ENCODE data around the gene SELENOO. TPM values are rescaled to one million over a fixed set of nuclear protein-coding genes. Genes with fewer than 3 reads are reported as not detected.

Gene SELENOO
- total RNA-seq, 1 donor from 2014 or later, result 23.8 TPM

DNA sequence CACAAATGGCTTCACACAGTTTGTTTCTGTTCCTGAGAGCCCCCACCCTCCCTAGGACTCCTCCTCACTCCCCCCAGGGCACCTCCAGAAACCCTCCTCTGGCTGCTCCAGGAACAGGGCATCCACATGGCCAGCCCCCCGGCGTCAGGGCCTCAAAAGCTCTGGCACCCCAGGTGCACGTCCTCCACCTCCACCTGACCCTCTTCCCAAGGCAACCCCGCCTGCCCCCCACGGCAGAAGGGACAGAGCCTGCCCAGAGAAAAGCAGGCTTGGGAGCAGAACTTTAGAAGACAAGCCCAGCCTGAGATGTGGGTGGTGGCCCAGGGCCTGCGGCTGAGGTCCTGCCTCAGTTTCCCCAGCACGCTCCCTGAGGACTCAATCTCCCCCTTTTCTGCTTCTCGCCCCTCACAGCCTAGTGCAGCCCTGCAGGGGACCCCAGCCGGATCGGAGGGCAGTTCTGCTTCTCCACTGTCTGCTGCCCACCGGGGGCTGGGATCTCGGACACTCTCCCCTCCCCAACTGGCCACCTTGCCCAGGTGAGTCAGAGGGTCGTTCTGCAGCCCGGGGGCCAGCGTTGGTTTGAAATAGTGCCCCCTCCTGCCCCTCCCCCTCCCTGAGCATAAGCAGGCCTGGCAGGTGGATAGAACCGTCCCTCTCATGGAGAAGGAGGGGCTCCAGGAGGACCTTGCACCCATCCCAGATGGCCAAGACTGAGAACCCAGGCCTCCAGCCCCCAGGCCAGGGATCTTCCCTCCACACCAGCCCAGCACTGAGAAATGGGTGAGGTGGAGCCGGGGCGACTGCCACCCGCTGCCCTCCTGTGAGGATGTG is 17.5 kb upstream of the SELENOO start:
- Mint-ChIP-seq H3K27ac (peak overlapping the region; percentile 55), H3K36me3 (no peaks in the 10 kb centered on the region)

DNA sequence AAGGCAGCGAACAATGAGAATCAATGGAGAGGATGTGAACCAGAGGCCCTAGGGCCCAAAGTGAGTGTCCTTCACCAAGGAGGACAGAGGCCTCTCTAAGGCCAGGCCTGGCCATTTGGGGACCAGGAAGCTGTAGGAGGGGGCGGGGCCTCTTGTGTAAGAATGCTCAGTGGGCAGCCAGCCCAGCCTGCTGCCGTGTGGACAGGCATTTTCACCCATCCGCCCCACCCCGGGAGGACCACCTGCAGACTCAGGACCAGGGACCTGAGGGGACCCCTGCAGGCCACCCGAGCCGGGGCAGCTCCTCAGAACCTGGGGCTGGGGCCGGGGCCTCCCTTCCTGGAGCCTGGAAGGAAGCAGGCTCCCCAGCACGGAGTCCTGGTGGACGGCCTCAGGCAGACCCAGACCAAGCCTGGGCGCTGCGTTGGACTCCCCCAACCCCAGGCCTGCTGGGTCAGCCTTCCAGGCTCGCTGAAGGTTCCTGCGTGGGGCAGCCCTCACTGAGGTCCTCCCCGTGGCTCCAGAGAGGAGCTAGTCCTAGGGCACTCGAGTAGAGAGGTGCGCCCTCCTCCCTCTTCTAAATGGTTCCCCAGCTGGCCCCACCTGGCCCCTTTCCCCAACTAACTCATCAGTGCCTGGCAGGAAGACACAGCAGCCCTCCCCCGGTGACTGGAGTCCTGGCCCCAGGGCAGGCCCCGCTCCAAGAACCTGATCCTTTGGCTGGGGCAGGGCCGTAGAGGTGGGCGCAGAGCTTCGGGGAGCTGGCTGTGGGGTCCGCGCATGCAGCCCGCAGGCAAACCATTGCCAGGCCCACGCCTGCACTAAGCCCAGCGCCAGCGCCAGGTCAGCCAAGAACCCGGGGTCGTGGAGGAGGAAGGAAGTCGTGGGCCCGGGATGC is 16.6 kb upstream of the SELENOO start:
- Mint-ChIP-seq H3K27me3 (no peaks in the 10 kb centered on the region), H3K9me3 (no peaks in the 10 kb centered on the region), H3K36me3 (no peaks in the 10 kb centered on the region), H3K27ac (peak overlapping the region; percentile 55), H3K4me3 (peak overlapping the region; percentile 73), H3K4me1 (ENCODE audit: unreplicated experiment) (peaks cover 10% of the 10 kb centered on the region)
- no peak for DNase-seq (ENCODE audit: extremely low spot score, unreplicated experiment)
- TF ChIP-seq, protein P1, sequence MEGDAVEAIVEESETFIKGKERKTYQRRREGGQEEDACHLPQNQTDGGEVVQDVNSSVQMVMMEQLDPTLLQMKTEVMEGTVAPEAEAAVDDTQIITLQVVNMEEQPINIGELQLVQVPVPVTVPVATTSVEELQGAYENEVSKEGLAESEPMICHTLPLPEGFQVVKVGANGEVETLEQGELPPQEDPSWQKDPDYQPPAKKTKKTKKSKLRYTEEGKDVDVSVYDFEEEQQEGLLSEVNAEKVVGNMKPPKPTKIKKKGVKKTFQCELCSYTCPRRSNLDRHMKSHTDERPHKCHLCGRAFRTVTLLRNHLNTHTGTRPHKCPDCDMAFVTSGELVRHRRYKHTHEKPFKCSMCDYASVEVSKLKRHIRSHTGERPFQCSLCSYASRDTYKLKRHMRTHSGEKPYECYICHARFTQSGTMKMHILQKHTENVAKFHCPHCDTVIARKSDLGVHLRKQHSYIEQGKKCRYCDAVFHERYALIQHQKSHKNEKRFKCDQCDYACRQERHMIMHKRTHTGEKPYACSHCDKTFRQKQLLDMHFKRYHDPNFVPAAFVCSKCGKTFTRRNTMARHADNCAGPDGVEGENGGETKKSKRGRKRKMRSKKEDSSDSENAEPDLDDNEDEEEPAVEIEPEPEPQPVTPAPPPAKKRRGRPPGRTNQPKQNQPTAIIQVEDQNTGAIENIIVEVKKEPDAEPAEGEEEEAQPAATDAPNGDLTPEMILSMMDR (conservative IDR thresholded peaks at IDR 0.05), result no peak

More for the DNA sequence above, 17.5 kb upstream of the SELENOO start:
- no peaks in the 10 kb centered on the region for H3K9me3 Mint-ChIP-seq
- DNase-seq (ENCODE audit: extremely low spot score, unreplicated experiment), result no peak
- peak overlapping the region; percentile 73 for H3K4me3 Mint-ChIP-seq
- peaks cover 9% of the 10 kb centered on the region for H3K4me1 Mint-ChIP-seq (ENCODE audit: unreplicated experiment)
- no peaks in the 10 kb centered on the region for H3K27me3 Mint-ChIP-seq
- TF ChIP-seq, protein P1 (conservative IDR thresholded peaks at IDR 0.05), result no peak

DNA sequence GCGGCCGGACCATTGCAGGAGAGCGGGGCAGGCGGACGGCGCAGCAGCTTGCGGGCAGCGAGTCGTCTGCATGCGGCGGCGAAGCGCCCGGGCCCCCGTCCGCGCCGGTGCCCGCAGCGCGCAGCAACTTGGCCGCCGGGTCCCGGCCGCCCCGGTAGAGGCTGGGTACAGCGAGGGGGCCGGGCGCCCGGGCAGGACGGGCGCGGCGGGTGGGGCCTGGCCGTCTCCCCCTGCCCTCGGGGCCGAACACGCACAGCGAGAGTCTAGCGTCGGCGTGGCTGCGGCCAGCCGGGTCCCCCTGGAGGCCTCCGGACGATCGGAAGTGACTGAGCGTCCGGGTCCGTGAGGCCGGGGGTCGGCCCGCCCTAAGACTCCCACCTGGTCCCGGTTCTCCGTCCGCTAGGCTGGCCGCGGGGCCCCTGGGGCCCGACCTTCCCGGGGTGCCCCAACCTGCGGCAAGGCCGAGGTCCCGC is 15.9 kb upstream of the SELENOO start:
- Mint-ChIP-seq H3K27me3 (no peaks in the 10 kb centered on the region), H3K4me3 (no peak overlapping the region), H3K36me3 (no peaks in the 10 kb centered on the region), H3K9me3 (no peaks in the 10 kb centered on the region), H3K27ac (no peak overlapping the region), H3K4me1 (ENCODE audit: unreplicated experiment) (peaks cover 7% of the 10 kb centered on the region)
- no peak for DNase-seq (ENCODE audit: extremely low spot score, unreplicated experiment)
- TF ChIP-seq, protein P1 (conservative IDR thresholded peaks at IDR 0.05), result no peak

DNA sequence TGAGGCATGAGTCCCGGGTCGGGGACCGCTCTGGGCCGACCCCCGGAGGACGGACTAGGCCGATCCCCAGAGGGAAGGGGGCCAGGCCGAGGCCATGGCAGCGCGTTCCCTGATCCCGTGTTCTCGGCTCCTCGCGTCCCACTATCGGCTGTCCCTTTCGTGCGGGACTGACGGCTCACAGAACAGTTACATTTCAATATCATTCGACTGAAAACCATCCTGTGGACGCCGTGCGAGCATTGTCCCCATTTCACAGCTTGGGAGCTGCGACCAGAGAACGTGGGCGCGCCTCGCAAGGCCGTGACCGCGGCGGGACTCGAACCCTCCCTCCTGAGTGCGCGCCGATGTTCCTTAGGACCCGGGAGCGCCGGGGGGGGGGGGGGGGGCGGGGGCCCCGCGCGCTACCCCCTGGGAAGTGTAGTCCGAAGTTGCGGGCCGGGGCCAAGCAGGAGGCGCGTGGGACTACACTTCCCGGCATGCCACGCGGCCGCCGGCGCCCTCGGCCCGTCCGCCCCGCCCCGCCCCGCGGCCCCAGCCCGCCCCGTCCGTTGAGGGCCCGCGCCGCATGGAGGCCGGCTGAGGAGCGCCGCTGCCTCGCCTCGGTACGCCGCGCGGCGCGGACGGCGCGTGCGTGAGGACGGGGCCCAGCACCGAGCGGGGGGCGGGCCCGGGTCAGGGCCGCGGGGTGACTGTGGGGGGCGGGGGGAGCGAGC is 15.3 kb upstream of the SELENOO start, which contains the start of gene TRABD:
Gene TRABD (plus strand): TSS at position 539 of the 713 bp plus-strand sequence. CDS start 7,148 bp downstream, outside the sequence.
- Mint-ChIP-seq H3K27me3 (no peaks in the 10 kb centered on the region), H3K4me3 (peak within 1 kb of the TSS; percentile 97), H3K9me3 (no peaks in the 10 kb centered on the region), H3K4me1 (ENCODE audit: unreplicated experiment) (peaks cover 7% of the 10 kb centered on the region), H3K36me3 (no peaks in the 10 kb centered on the region), H3K27ac (peak within 1 kb of the TSS; percentile 91)
- peak; percentile 93 for DNase-seq (ENCODE audit: extremely low spot score, unreplicated experiment)
- TF ChIP-seq, protein P1 (conservative IDR thresholded peaks at IDR 0.05), result no peak

DNA sequence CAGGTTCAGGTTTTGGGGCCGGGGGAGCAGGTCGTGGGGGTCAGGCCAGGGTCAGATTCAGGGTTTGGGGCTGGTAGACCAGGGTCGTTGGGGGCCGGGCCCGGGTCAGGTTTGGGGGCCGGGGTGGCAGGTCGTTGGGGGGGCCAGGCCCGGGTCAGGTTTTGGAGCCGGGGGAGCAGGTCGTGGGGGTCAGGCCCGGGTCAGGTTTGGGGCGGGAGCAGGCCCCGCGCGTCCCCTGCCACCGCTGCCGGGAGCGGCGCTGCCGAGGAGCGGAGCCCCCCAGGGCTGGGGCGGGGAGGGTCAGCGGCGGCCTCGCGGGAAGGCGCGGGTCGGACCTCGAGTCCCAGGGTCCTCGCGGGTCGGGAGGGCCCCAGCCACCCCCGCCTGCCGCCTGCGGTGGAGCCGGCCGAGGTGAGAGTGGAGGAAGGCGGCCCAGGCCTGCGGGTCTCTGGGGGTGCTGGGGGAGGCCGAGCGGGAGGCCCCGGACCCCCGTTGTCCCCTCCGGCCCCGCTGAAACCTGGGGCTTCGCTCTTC is 14.6 kb upstream of the SELENOO start:
- Mint-ChIP-seq H3K27ac (peak overlapping the region; percentile 91), H3K4me3 (peak overlapping the region; percentile 97), H3K4me1 (ENCODE audit: unreplicated experiment) (peaks cover 9% of the 10 kb centered on the region)

More for the DNA sequence above, 14.6 kb upstream of the SELENOO start:
- no peaks in the 10 kb centered on the region for H3K36me3 Mint-ChIP-seq
- DNase-seq (ENCODE audit: extremely low spot score, unreplicated experiment), result no peak
- H3K27me3 Mint-ChIP-seq, result no peaks in the 10 kb centered on the region
- TF ChIP-seq, protein P1 (conservative IDR thresholded peaks at IDR 0.05), result no peak
- no peaks in the 10 kb centered on the region for H3K9me3 Mint-ChIP-seq
